Neural progenitor cell (in vitro differentiated cells): ENCODE data around the gene ST8SIA4. TPM values are rescaled to one million over a fixed set of nuclear protein-coding genes. Genes with fewer than 3 reads are reported as not detected.

ENCODE experiments used
- DNase-seq: peaks from one replicate; pipeline ENCODE4 v3.0.0-alpha.2; 2016; ENCODE audit warnings: low spot score
- H2AFZ ChIP-seq: fragments of 200-600 bp; sonication (generic); replicated peaks from 2 replicates; pipeline ENCODE4 v1.6.1; 2016; ENCODE audit warnings: antibody characterized with exemption
- H3F3A ChIP-seq: fragments of 200-600 bp; sonication (generic); 2 replicates; pipeline ENCODE4 v1.6.1; 2016; ENCODE audit warnings: antibody characterized with exemption, low read depth
- H3K27ac ChIP-seq: fragments of 200-600 bp; sonication (generic); 2 replicates; pipeline ENCODE4 v1.5.1; 2016; ENCODE audit warnings: mild to moderate bottlenecking
- H3K27me3 ChIP-seq: fragments of 200-600 bp; sonication (generic); 2 replicates; pipeline ENCODE4 v1.6.1; 2016; ENCODE audit warnings: mild to moderate bottlenecking, moderate library complexity
- H3K36me3 ChIP-seq: fragments of 200-600 bp; sonication (generic); 2 replicates; pipeline ENCODE4 v1.5.1; 2016
- H3K4me1 ChIP-seq: fragments of 200-600 bp; sonication (generic); 2 replicates; pipeline ENCODE4 v1.6.1; 2016; ENCODE audit warnings: mixed run types
- H3K4me2 ChIP-seq: fragments of 200-600 bp; sonication (generic); 2 replicates; pipeline ENCODE4 v1.6.1; 2016
- H3K4me3 ChIP-seq: fragments of 200-600 bp; sonication (generic); 2 replicates; pipeline ENCODE4 v1.5.1; 2016
- H3K79me2 ChIP-seq: fragments of 200-600 bp; sonication (generic); 2 replicates; pipeline ENCODE4 v1.6.1; 2016; ENCODE audit warnings: low read depth
- H3K9ac ChIP-seq: fragments of 200-600 bp; sonication (generic); 2 replicates; pipeline ENCODE4 v1.6.1; 2016
- H3K9me3 ChIP-seq: fragments of 200-600 bp; sonication (generic); 2 replicates; pipeline ENCODE4 v1.5.1; 2016; ENCODE audit warnings: low read depth
- H4K20me1 ChIP-seq: fragments of 200-600 bp; sonication (generic); 2 replicates; pipeline ENCODE4 v1.6.1; 2016; ENCODE audit warnings: low read depth
- H3K27ac Mint-ChIP-seq: 3 replicates; pipeline ENCODE4 v1.8.0; 2021; ENCODE audit warnings: mixed read lengths
- H3K27me3 Mint-ChIP-seq: 2 replicates; pipeline ENCODE4 v1.8.0; 2022; ENCODE audit warnings: low read depth, mild to moderate bottlenecking, inconsistent platforms, moderate library complexity, mixed read lengths; ENCODE audit not compliant: insufficient read depth
- H3K36me3 Mint-ChIP-seq: 3 replicates; pipeline ENCODE4 v1.8.0; 2021; ENCODE audit warnings: mixed read lengths
- H3K4me1 Mint-ChIP-seq: 3 replicates; pipeline ENCODE4 v1.8.0; 2021; ENCODE audit warnings: mixed read lengths
- H3K4me3 Mint-ChIP-seq: 3 replicates; pipeline ENCODE4 v1.8.0; 2021; ENCODE audit warnings: mild to moderate bottlenecking, moderate library complexity, mixed read lengths
- H3K9me3 Mint-ChIP-seq: 3 replicates; pipeline ENCODE4 v1.8.0; 2020; ENCODE audit warnings: mixed read lengths
- CTCF ChIP-seq: fragments of 200-600 bp; sonication (generic); IDR thresholded peaks from 2 replicates; pipeline ENCODE4 v1.5.1; 2017; ENCODE audit warnings: antibody characterized with exemption, mild to moderate bottlenecking
- EZH2 ChIP-seq: fragments of 200-600 bp; sonication (generic); IDR thresholded peaks from 2 replicates; pipeline ENCODE4 v1.6.1; 2017; ENCODE audit warnings: antibody characterized with exemption, mild to moderate bottlenecking, moderate library complexity
- EZH2phosphoT487 ChIP-seq: fragments of 200-600 bp; sonication (generic); IDR thresholded peaks from 2 replicates; pipeline ENCODE4 v1.6.1; 2017; ENCODE audit warnings: antibody characterized with exemption
- total RNA-seq: library from RNA; depleted of rRNA; stranded (reverse); fragments of >200 nt; gene quantifications from 2 replicates; pipeline ENCODE4 v1.2.3, GENCODE V29; 2015; ENCODE audit warnings: low replicate concordance

The ST8SIA4 gene
- total RNA-seq, 1 donor from 2014 or later, result 0.84 TPM

DNA sequence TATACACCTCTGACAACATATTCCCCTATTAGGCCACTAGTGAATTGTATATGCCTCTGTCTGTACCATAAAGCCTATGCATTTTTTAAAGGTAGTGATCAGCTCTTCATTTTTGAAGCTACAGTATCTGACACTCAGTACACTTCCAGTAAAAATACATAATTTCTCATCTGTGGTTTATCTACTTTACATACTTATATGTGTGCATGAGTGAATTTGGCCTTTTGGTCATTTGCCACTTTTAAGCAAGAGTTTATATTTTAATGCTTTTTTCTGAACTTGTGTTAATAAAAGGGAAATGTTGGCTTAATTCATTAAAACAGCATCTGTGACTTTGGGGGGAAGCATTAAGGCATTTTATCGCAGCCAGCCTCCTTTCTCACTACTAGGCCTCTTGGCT is 47.8 kb downstream of the ST8SIA4 start:
- no peaks in the 10 kb centered on the region for H3K4me1 Mint-ChIP-seq
- no peaks in the 10 kb centered on the region for H3K9me3 ChIP-seq
- no peak overlapping the region for H3K9ac ChIP-seq
- no peaks in the 10 kb centered on the region for H3K27me3 ChIP-seq
- H3K27ac Mint-ChIP-seq, result no peak overlapping the region
- DNase-seq, result no peak
- H3K36me3 Mint-ChIP-seq, result peaks cover 12% of the 10 kb centered on the region
- no peak overlapping the region for H3K4me3 ChIP-seq
- TF ChIP-seq CTCF, result no peak
- no peak for TF ChIP-seq EZH2phosphoT487
- no peak for TF ChIP-seq EZH2
- no peaks in the 10 kb centered on the region for H3K79me2 ChIP-seq
- no peak overlapping the region for H3K27ac ChIP-seq
- no peaks in the 10 kb centered on the region for H4K20me1 ChIP-seq
- no peak overlapping the region for H2AFZ ChIP-seq
- no peaks in the 10 kb centered on the region for H3K36me3 ChIP-seq
- no peak overlapping the region for H3K4me2 ChIP-seq
- no peaks in the 10 kb centered on the region for H3K27me3 Mint-ChIP-seq
- no peaks in the 10 kb centered on the region for H3F3A ChIP-seq
- H3K4me1 ChIP-seq, result no peaks in the 10 kb centered on the region
- no peak overlapping the region for H3K4me3 Mint-ChIP-seq
- H3K9me3 Mint-ChIP-seq, result no peaks in the 10 kb centered on the region

- H3K27ac Mint-ChIP-seq, result no peak overlapping the region
- Histone ChIP-seq H3K4me3 (no peak overlapping the region), H4K20me1 (no peaks in the 10 kb centered on the region), H3K4me1 (no peaks in the 10 kb centered on the region), H2AFZ (no peak overlapping the region), H3K27ac (no peak overlapping the region), H3K36me3 (no peaks in the 10 kb centered on the region), H3K9me3 (no peaks in the 10 kb centered on the region), H3K4me2 (no peak overlapping the region), H3F3A (no peaks in the 10 kb centered on the region), H3K79me2 (no peaks in the 10 kb centered on the region), H3K9ac (no peak overlapping the region), H3K27me3 (no peaks in the 10 kb centered on the region)
- no peak overlapping the region for H3K4me3 Mint-ChIP-seq
- TF ChIP-seq EZH2phosphoT487 (no peak), EZH2 (no peak), CTCF (no peak)
- no peak for DNase-seq
- no peaks in the 10 kb centered on the region for H3K4me1 Mint-ChIP-seq
- H3K36me3 Mint-ChIP-seq, result peaks cover 12% of the 10 kb centered on the region
- H3K27me3 Mint-ChIP-seq, result no peaks in the 10 kb centered on the region
- H3K9me3 Mint-ChIP-seq, result no peaks in the 10 kb centered on the region
These were observed 48.5 kb downstream of the ST8SIA4 start for GRCh38 chr5:100854591-100854990.

GRCh38 chr5:100853582-100853981 is 49.5 kb downstream of the ST8SIA4 start:
- no peak for TF ChIP-seq CTCF
- no peak for TF ChIP-seq EZH2phosphoT487
- TF ChIP-seq EZH2, result no peak
- Mint-ChIP-seq H3K27me3 (no peaks in the 10 kb centered on the region), H3K36me3 (peaks cover 12% of the 10 kb centered on the region), H3K9me3 (no peaks in the 10 kb centered on the region), H3K4me3 (no peak overlapping the region), H3K27ac (no peak overlapping the region), H3K4me1 (no peaks in the 10 kb centered on the region)
- H3K27ac ChIP-seq, result no peak overlapping the region
- no peak overlapping the region for H2AFZ ChIP-seq
- H3K4me1 ChIP-seq, result no peaks in the 10 kb centered on the region
- H3K9me3 ChIP-seq, result no peaks in the 10 kb centered on the region
- no peak overlapping the region for H3K9ac ChIP-seq
- H3K4me2 ChIP-seq, result no peak overlapping the region
- H3K79me2 ChIP-seq, result no peaks in the 10 kb centered on the region
- H3K4me3 ChIP-seq, result no peak overlapping the region
- no peaks in the 10 kb centered on the region for H4K20me1 ChIP-seq
- H3K27me3 ChIP-seq, result no peaks in the 10 kb centered on the region
- no peaks in the 10 kb centered on the region for H3F3A ChIP-seq
- DNase-seq, result no peak
- H3K36me3 ChIP-seq, result no peaks in the 10 kb centered on the region
